Measurements from ENCODE around the gene TEX35. TPM values are rescaled to one million over a fixed set of nuclear protein-coding genes. Genes with fewer than 3 reads are reported as not detected.

The TEX35 gene
- total and polyA plus RNA-seq, 4 donors = not detected

GRCh38 chr1:178494569-178494971 is 18.3 kb upstream of the TEX35 start:
- no peaks in the 10 kb centered on the region for H3K36me3 ChIP-seq (ENCODE audit: control insufficient read depth in 4 of 4, insufficient read depth in 4 of 4, low read length in 4 of 4)
- no peaks in the 10 kb centered on the region for H3K27me3 ChIP-seq (ENCODE audit: control insufficient read depth in 3 of 3, insufficient read depth in 3 of 3, low read length in 2 of 3)
- no peak for DNase-seq
- no peaks in the 10 kb centered on the region for H3K9me3 ChIP-seq (ENCODE audit: control insufficient read depth in 4 of 4, insufficient read depth in 3 of 4, low read length in 3 of 4)
- H3K4me1 ChIP-seq (ENCODE audit: control insufficient read depth in 5 of 5, insufficient read depth in 5 of 5, low read length in 5 of 5) = peaks cover 0 to 1% (median 0%) of the 10 kb centered on the region in 5 donors
- no peak overlapping the region for H3K4me3 ChIP-seq
- ATAC-seq (ENCODE audit: insufficient read depth, low FRiP score) = no peak
- WGBS, 2 donors = 96% methylated on average over 13 of the region's 13 CpGs
- TF ChIP-seq CTCF (IDR thresholded peaks at IDR 0.05; ENCODE audit: control extremely low read depth, extremely low read depth) = no peak
- no peak overlapping the region for H3K27ac ChIP-seq (ENCODE audit: low read depth in 1 of 2, low read length in 1 of 2)
- H3K9ac ChIP-seq (ENCODE audit: insufficient read depth in 1 of 2, low read length in 2 of 2) = no peak overlapping the region

GRCh38 chr1:178495158-178495557 is 17.8 kb upstream of the TEX35 start:
- Histone ChIP-seq H3K9ac (ENCODE audit: insufficient read depth in 1 of 2, low read length in 2 of 2) (no peak overlapping the region), H3K36me3 (ENCODE audit: control insufficient read depth in 4 of 4, insufficient read depth in 4 of 4, low read length in 4 of 4) (no peaks in the 10 kb centered on the region), H3K27ac (ENCODE audit: low read depth in 1 of 2, low read length in 1 of 2) (no peak overlapping the region), H3K4me3 (no peak overlapping the region), H3K9me3 (ENCODE audit: control insufficient read depth in 4 of 4, insufficient read depth in 3 of 4, low read length in 3 of 4) (no peaks in the 10 kb centered on the region), H3K4me1 (ENCODE audit: control insufficient read depth in 5 of 5, insufficient read depth in 5 of 5, low read length in 5 of 5) (peaks cover 0 to 2% (median 0%) of the 10 kb centered on the region in 5 donors), H3K27me3 (ENCODE audit: control insufficient read depth in 3 of 3, insufficient read depth in 3 of 3, low read length in 2 of 3) (no peaks in the 10 kb centered on the region)
- no peak for ATAC-seq (ENCODE audit: insufficient read depth, low FRiP score)
- TF ChIP-seq CTCF (IDR thresholded peaks at IDR 0.05; ENCODE audit: control extremely low read depth, extremely low read depth) = no peak
- 96 to 100% methylated on average over 1 of the region's 1 CpG for WGBS, 2 donors
- DNase-seq = no peak

- no peak overlapping the region for H3K9ac ChIP-seq (ENCODE audit: insufficient read depth in 1 of 2, low read length in 2 of 2)
- H3K36me3 ChIP-seq (ENCODE audit: control insufficient read depth in 4 of 4, insufficient read depth in 4 of 4, low read length in 4 of 4) = no peaks in the 10 kb centered on the region
- peaks cover 0 to 4% (median 0%) of the 10 kb centered on the region in 5 donors for H3K4me1 ChIP-seq (ENCODE audit: control insufficient read depth in 5 of 5, insufficient read depth in 5 of 5, low read length in 5 of 5)
- ATAC-seq (ENCODE audit: insufficient read depth, low FRiP score) = no peak
- H3K27me3 ChIP-seq (ENCODE audit: control insufficient read depth in 3 of 3, insufficient read depth in 3 of 3, low read length in 2 of 3) = no peaks in the 10 kb centered on the region
- H3K4me3 ChIP-seq = no peak overlapping the region
- 87 to 91% methylated on average over 16 of the region's 16 CpGs for WGBS, 2 donors
- no peak overlapping the region for H3K27ac ChIP-seq (ENCODE audit: low read depth in 1 of 2, low read length in 1 of 2)
- DNase-seq = no peak
- TF ChIP-seq CTCF (IDR thresholded peaks at IDR 0.05; ENCODE audit: control extremely low read depth, extremely low read depth) = no peak
- H3K9me3 ChIP-seq (ENCODE audit: control insufficient read depth in 4 of 4, insufficient read depth in 3 of 4, low read length in 3 of 4) = no peaks in the 10 kb centered on the region
These were observed 17.0 kb upstream of the TEX35 start for GRCh38 chr1:178495741-178496409.

Data from lung (tissue), 12 donors.